Epithelial cell of esophagus (primary cell): Measurements from ENCODE around the gene STRN3.

ENCODE experiments used
- DNase-seq: peaks from one replicate; pipeline ENCODE4 v3.0.0; 2010; ENCODE audit warnings: low read depth
- H3K4me3 ChIP-seq: 2 replicates; pipeline ENCODE4 v1.5.1; 2011; ENCODE audit warnings: mild to moderate bottlenecking, low read length, control low read depth
- TF ChIP-seq, protein P1 (sequence below): IDR thresholded peaks from 2 replicates; pipeline ENCODE4 v1.5.1; 2011; ENCODE audit warnings: low read depth, mild to moderate bottlenecking, low read length, control low read depth, inconsistent platforms; ENCODE audit not compliant: insufficient read depth; ENCODE audit errors: missing control alignments

STRN3 gene

GRCh38 chr14:30894923-30895515, 131.2 kb downstream of the STRN3 start:
- no peak overlapping the region for H3K4me3 ChIP-seq
- TF ChIP-seq, protein P1, sequence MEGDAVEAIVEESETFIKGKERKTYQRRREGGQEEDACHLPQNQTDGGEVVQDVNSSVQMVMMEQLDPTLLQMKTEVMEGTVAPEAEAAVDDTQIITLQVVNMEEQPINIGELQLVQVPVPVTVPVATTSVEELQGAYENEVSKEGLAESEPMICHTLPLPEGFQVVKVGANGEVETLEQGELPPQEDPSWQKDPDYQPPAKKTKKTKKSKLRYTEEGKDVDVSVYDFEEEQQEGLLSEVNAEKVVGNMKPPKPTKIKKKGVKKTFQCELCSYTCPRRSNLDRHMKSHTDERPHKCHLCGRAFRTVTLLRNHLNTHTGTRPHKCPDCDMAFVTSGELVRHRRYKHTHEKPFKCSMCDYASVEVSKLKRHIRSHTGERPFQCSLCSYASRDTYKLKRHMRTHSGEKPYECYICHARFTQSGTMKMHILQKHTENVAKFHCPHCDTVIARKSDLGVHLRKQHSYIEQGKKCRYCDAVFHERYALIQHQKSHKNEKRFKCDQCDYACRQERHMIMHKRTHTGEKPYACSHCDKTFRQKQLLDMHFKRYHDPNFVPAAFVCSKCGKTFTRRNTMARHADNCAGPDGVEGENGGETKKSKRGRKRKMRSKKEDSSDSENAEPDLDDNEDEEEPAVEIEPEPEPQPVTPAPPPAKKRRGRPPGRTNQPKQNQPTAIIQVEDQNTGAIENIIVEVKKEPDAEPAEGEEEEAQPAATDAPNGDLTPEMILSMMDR: no peak
- no peak for DNase-seq

GRCh38 chr14:30893819-30894218, 132.4 kb downstream of the STRN3 start:
- no peak overlapping the region for H3K4me3 ChIP-seq
- DNase-seq: no peak
- TF ChIP-seq, protein P1: no peak

GRCh38 chr14:30889244-30889594, 137.0 kb downstream of the STRN3 start:
- TF ChIP-seq, protein P1: no peak
- no peak overlapping the region for H3K4me3 ChIP-seq
- DNase-seq: no peak

- TF ChIP-seq, protein P1: no peak
- DNase-seq: no peak
- no peak overlapping the region for H3K4me3 ChIP-seq
Measured at GRCh38 chr14:30888480-30889243, 137.5 kb downstream of the STRN3 start.

DNA sequence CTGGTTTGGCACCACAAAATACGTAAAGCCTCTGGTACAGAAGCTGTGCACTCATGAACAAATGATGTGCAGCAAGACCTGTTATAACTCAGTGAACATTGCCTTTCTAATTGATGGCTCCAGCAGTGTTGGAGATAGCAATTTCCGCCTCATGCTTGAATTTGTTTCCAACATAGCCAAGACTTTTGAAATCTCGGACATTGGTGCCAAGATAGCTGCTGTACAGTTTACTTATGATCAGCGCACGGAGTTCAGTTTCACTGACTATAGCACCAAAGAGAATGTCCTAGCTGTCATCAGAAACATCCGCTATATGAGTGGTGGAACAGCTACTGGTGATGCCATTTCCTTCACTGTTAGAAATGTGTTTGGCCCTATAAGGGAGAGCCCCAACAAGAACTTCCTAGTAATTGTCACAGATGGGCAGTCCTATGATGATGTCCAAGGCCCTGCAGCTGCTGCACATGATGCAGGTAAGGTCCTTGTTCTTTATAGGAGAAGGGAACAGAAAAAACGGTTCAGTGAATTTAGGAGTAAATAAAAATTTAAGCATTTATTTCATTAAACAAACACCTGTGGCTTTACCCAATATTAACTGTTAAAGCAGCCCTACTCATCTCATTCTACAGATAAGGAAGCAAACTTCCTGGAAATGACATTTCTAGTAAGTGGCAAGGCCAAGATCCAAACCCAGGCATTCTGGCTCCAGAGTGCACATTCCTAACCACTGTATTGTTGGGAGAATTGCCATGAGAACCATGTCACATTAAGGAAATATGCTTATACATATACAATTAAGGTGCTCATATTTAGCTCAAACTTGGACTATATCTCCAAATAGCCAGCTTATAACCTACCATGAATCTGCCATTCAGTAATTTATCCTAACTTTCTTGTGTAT, 140.1 kb downstream of the STRN3 start:
- DNase-seq: no peak
- no peak overlapping the region for H3K4me3 ChIP-seq
- TF ChIP-seq, protein P1: no peak

GRCh38 chr14:30884901-30885300, 141.3 kb downstream of the STRN3 start:
- TF ChIP-seq, protein P1: no peak
- no peak for DNase-seq

More at GRCh38 chr14:30884901-30885300, 141.3 kb downstream of the STRN3 start:
- no peak overlapping the region for H3K4me3 ChIP-seq
